ENCODE results near the gene SENP8. TPM values are rescaled to one million over a fixed set of nuclear protein-coding genes. Genes with fewer than 3 reads are reported as not detected.

Gene SENP8
- total RNA-seq, 1 donor from 2014 or later, result 3.7 TPM

- peaks cover 2% of the 10 kb centered on the region for H3K4me1 Mint-ChIP-seq
- no peak for DNase-seq (ENCODE audit: low spot score in 2 of 2, unreplicated experiment in 2 of 2)
- H3K27ac Mint-ChIP-seq, result no peak overlapping the region
- TF ChIP-seq CTCF (IDR thresholded peaks at IDR 0.05; ENCODE audit: unreplicated experiment), result no peak
- H3K36me3 Mint-ChIP-seq, result no peaks in the 10 kb centered on the region
- no peaks in the 10 kb centered on the region for H3K9me3 Mint-ChIP-seq
- no peaks in the 10 kb centered on the region for H3K27me3 Mint-ChIP-seq (ENCODE audit: low read depth)
- H3K4me3 Mint-ChIP-seq, result no peak overlapping the region
Measured at GRCh38 chr15:72128359-72128758, 10.2 kb downstream of the SENP8 start.

- H3K36me3 Mint-ChIP-seq, result no peaks in the 10 kb centered on the region
- TF ChIP-seq CTCF (IDR thresholded peaks at IDR 0.05; ENCODE audit: unreplicated experiment), result no peak
- DNase-seq (ENCODE audit: low spot score in 2 of 2, unreplicated experiment in 2 of 2), result no peak
- H3K9me3 Mint-ChIP-seq, result no peaks in the 10 kb centered on the region
- no peak overlapping the region for H3K27ac Mint-ChIP-seq
- H3K4me3 Mint-ChIP-seq, result no peak overlapping the region
- H3K4me1 Mint-ChIP-seq, result peaks cover 2% of the 10 kb centered on the region
- H3K27me3 Mint-ChIP-seq (ENCODE audit: low read depth), result no peaks in the 10 kb centered on the region
Measured at GRCh38 chr15:72130272-72130671, 12.1 kb downstream of the SENP8 start.

- Mint-ChIP-seq H3K4me1 (peaks cover 14% of the 10 kb centered on the region), H3K27me3 (ENCODE audit: low read depth) (no peaks in the 10 kb centered on the region)
Measured at GRCh38 chr15:72131922-72132321, 13.7 kb downstream of the SENP8 start.

GRCh38 chr15:72133211-72133610, 15.0 kb downstream of the SENP8 start:
- Mint-ChIP-seq H3K4me1 (peaks cover 20% of the 10 kb centered on the region), H3K36me3 (no peaks in the 10 kb centered on the region), H3K4me3 (no peak overlapping the region)

More at GRCh38 chr15:72131922-72132321, 13.7 kb downstream of the SENP8 start:
- Mint-ChIP-seq H3K36me3 (no peaks in the 10 kb centered on the region), H3K4me3 (no peak overlapping the region), H3K9me3 (no peaks in the 10 kb centered on the region), H3K27ac (no peak overlapping the region)
- no peak for TF ChIP-seq CTCF (IDR thresholded peaks at IDR 0.05; ENCODE audit: unreplicated experiment)
- no peak for DNase-seq (ENCODE audit: low spot score in 2 of 2, unreplicated experiment in 2 of 2)

GRCh38 chr15:72135719-72136118, 17.5 kb downstream of the SENP8 start:
- peaks cover 6% of the 10 kb centered on the region for H3K36me3 Mint-ChIP-seq
- DNase-seq (ENCODE audit: low spot score in 2 of 2, unreplicated experiment in 2 of 2), result no peak
- TF ChIP-seq CTCF (IDR thresholded peaks at IDR 0.05; ENCODE audit: unreplicated experiment), result no peak

More at GRCh38 chr15:72133211-72133610, 15.0 kb downstream of the SENP8 start:
- Mint-ChIP-seq H3K9me3 (no peaks in the 10 kb centered on the region), H3K27me3 (ENCODE audit: low read depth) (no peaks in the 10 kb centered on the region), H3K27ac (no peak overlapping the region)
- DNase-seq (ENCODE audit: low spot score in 2 of 2, unreplicated experiment in 2 of 2), result no peak
- TF ChIP-seq CTCF (IDR thresholded peaks at IDR 0.05; ENCODE audit: unreplicated experiment), result no peak

More at GRCh38 chr15:72135719-72136118, 17.5 kb downstream of the SENP8 start:
- H3K27me3 Mint-ChIP-seq (ENCODE audit: low read depth), result no peaks in the 10 kb centered on the region
- peaks cover 22% of the 10 kb centered on the region for H3K4me1 Mint-ChIP-seq
- H3K4me3 Mint-ChIP-seq, result no peak overlapping the region
- peak overlapping the region; percentile 14 for H3K27ac Mint-ChIP-seq
- no peaks in the 10 kb centered on the region for H3K9me3 Mint-ChIP-seq
